GM12878 (cell line): Measurements from ENCODE around the gene MEIOC. TPM values are rescaled to one million over a fixed set of nuclear protein-coding genes. Genes with fewer than 3 reads are reported as not detected.

Experiments
- ATAC-seq: fragments of 200-7000 bp; cut with Tn5 transposase; 3 replicates; pipeline ENCODE4 v1.9.1; 2020; ENCODE audit warnings: mild to moderate bottlenecking, moderate library complexity
- BruUV-seq: library from RNA; stranded (reverse); fragments of 400-500 nt; replicated peaks from 2 replicates; lab custom pipeline; 2021; lab: Mats Ljungman, UMichigan
- CTCF ChIA-PET: fragments of 300-600 bp; sonication (Branson Sonifier 250); formaldehyde crosslinking; extraction: SDS; loops from one replicate; lab custom pipeline; 2021; ENCODE audit warnings: inconsistent platforms; lab: Yijun Ruan, JAX
- POLR2A ChIA-PET: fragments of 350-600 bp; formaldehyde crosslinking; extraction: SDS; loops from one replicate; lab custom pipeline; 2021; ENCODE audit warnings: inconsistent platforms; lab: Charles Lee
- RAD21 ChIA-PET: fragments of 300-600 bp; sonication (Branson Sonifier 250); formaldehyde crosslinking; loops from one replicate; lab custom pipeline; 2023; ENCODE audit warnings: antibody characterized with exemption; ENCODE audit not compliant: unreplicated experiment; lab: Charles Lee
- SMC1A ChIA-PET: fragments of 300-600 bp; sonication (Branson Sonifier 250); formaldehyde crosslinking; loops from one replicate; lab custom pipeline; 2023; ENCODE audit not compliant: unreplicated experiment, uncharacterized antibody; lab: Charles Lee
- DNase-seq: peaks from one replicate; pipeline ENCODE4 v3.0.0-alpha.2; 2011; ENCODE audit warnings: low read depth, low spot score
- FAIRE-seq: peaks from 3 replicates; lab custom pipeline; 2011; peaks lifted over from hg19 to GRCh38; lab: Jason Lieb, UNC
- H2AFZ ChIP-seq: 2 replicates; pipeline ENCODE4 v1.6.0; 2011; ENCODE audit warnings: low read depth, low read length, control low read depth; ENCODE audit not compliant: control insufficient read depth
- H3K27ac ChIP-seq: 2 replicates; pipeline ENCODE4 v1.5.1; 2011; ENCODE audit warnings: control low read depth; ENCODE audit not compliant: control insufficient read depth, insufficient read depth
- H3K27me3 ChIP-seq, 2 experiments: replicated peaks in 1 of 2; 2 replicates each; pipeline versions ENCODE4 v1.6.0 to v1.6.1; 2011; ENCODE audit warnings: low read length in 1 of 2; ENCODE audit not compliant: control insufficient read depth in 2 of 2, insufficient read depth in 2 of 2
- H3K36me3 ChIP-seq, 2 experiments: 2 replicates each; pipeline ENCODE4 v1.5.1; 2011; ENCODE audit warnings: low read length in 1 of 2; ENCODE audit not compliant: control insufficient read depth in 2 of 2, insufficient read depth in 2 of 2
- H3K4me1 ChIP-seq: 2 replicates; pipeline ENCODE4 v1.6.1; 2011; ENCODE audit warnings: mild to moderate bottlenecking, low read length, moderate library complexity, mixed read lengths; ENCODE audit not compliant: control insufficient read depth, insufficient read depth
- H3K4me2 ChIP-seq: 2 replicates; pipeline ENCODE4 v1.6.0; 2011; ENCODE audit warnings: control low read depth; ENCODE audit not compliant: control insufficient read depth, insufficient read depth
- H3K4me3 ChIP-seq: fragments of 200-600 bp; sonication (generic); 2 replicates; pipeline ENCODE4 v1.5.1; 2016
- H3K79me2 ChIP-seq: 2 replicates; pipeline ENCODE4 v1.6.0; 2011; ENCODE audit warnings: low read length; ENCODE audit not compliant: control insufficient read depth, insufficient read depth
- H3K9ac ChIP-seq: 2 replicates; pipeline ENCODE4 v1.8.0; 2011; ENCODE audit warnings: low read length, control low read depth, mixed read lengths; ENCODE audit not compliant: control insufficient read depth, insufficient read depth
- H3K9me3 ChIP-seq: replicated peaks from 3 replicates; pipeline ENCODE4 v1.5.1; 2011; ENCODE audit warnings: mild to moderate bottlenecking, low read length; ENCODE audit not compliant: control insufficient read depth, insufficient read depth
- H4K20me1 ChIP-seq: 2 replicates; pipeline ENCODE4 v1.6.0; 2011; ENCODE audit not compliant: control insufficient read depth, insufficient read depth
- CEBPB ChIP-seq, 2 experiments: fragments of 150-350 bp in 1 of 2; IDR thresholded peaks; 2 replicates each; pipeline ENCODE4 v1.6.1; 2012 to 2014; ENCODE audit warnings: low read depth in 2 of 2, low read length in 2 of 2, borderline replicate concordance in 1 of 2, inconsistent platforms in 1 of 2
- CHD1 ChIP-seq: IDR thresholded peaks from 2 replicates; pipeline ENCODE4 v1.6.1; 2012; ENCODE audit warnings: low read depth, low read length, improper control_type of control experiment
- FOS ChIP-seq: IDR thresholded peaks from 3 replicates; pipeline ENCODE4 v1.6.1; 2011; ENCODE audit warnings: borderline replicate concordance; ENCODE audit not compliant: insufficient read length; ENCODE audit errors: extremely low read depth
- FOXM1 ChIP-seq: IDR thresholded peaks from 2 replicates; pipeline ENCODE4 v1.6.1; 2012; ENCODE audit warnings: low read depth, mild to moderate bottlenecking, inconsistent platforms, low read length, moderate library complexity
- HDAC6 ChIP-seq: fragments of 200-600 bp; sonication (generic); IDR thresholded peaks from one replicate; pipeline ENCODE4 v1.8.0; 2017; ENCODE audit warnings: antibody characterized with exemption; ENCODE audit not compliant: unreplicated experiment
- HDGF ChIP-seq: fragments of 450-650 bp; IDR thresholded peaks from 2 replicates; pipeline ENCODE4 v1.6.1; 2016; ENCODE audit warnings: antibody characterized with exemption
- IKZF1 ChIP-seq: fragments of 450-650 bp; conservative IDR thresholded peaks from 2 replicates; pipeline ENCODE4 v1.6.1; 2017; ENCODE audit warnings: antibody characterized with exemption, mild to moderate bottlenecking
- KAT2A ChIP-seq: conservative IDR thresholded peaks from 2 replicates; pipeline ENCODE4 v1.6.1; 2011; ENCODE audit warnings: low read depth, low read length; ENCODE audit not compliant: control insufficient read depth
- NFIC ChIP-seq: IDR thresholded peaks from 2 replicates; pipeline ENCODE4 v1.6.1; 2012; ENCODE audit warnings: low read depth, mild to moderate bottlenecking, inconsistent platforms, low read length, moderate library complexity
- SRF ChIP-seq, 2 experiments: IDR thresholded peaks; 2 replicates each; pipeline ENCODE4 v1.6.1; 2011; ENCODE audit warnings: low read depth in 2 of 2, low read length in 2 of 2, mild to moderate bottlenecking in 1 of 2, moderate library complexity in 1 of 2
- TCF3 ChIP-seq: IDR thresholded peaks from 2 replicates; pipeline ENCODE4 v1.6.1; 2012; ENCODE audit warnings: low read depth, mild to moderate bottlenecking, low read length, borderline replicate concordance; ENCODE audit not compliant: insufficient read depth
- ZNF207 ChIP-seq: fragments of 450-650 bp; IDR thresholded peaks from 2 replicates; pipeline ENCODE4 v1.6.1; 2014; ENCODE audit warnings: antibody characterized with exemption, mild to moderate bottlenecking, borderline replicate concordance
- ZNF24 ChIP-seq: fragments of 450-650 bp; IDR thresholded peaks from 2 replicates; pipeline ENCODE4 v1.6.1; 2017; ENCODE audit warnings: antibody characterized with exemption, mild to moderate bottlenecking
- ZNF687 ChIP-seq: fragments of 450-650 bp; IDR thresholded peaks from 2 replicates; pipeline ENCODE4 v1.6.1; 2017; ENCODE audit warnings: mild to moderate bottlenecking, moderate library complexity
- WGBS: methylation state at CpG from one replicate; pipeline ENCODE4 v1.1.6; 2016; ENCODE audit warnings: low lambda C conversion rate; ENCODE audit not compliant: insufficient replicate concordance, insufficient coverage; ENCODE audit errors: missing lambda C conversion rate; 5-methylcytosine and 5-hydroxymethylcytosine counted together
- in situ Hi-C: fragments of 300-500 bp; cut with MboI; formaldehyde crosslinking; loops from 9 replicates; pipeline ENCODE4 v1.14.3; 2018; ENCODE audit warnings: mixed read lengths
- intact Hi-C: fragments of 100-400 bp; cut with micrococcal nuclease; formaldehyde crosslinking; loops from one replicate; pipeline ENCODE4 v1.14.2; 2022; ENCODE audit not compliant: unreplicated experiment
- polyA plus RNA-seq, 11 experiments: library from polyadenylated mRNA; depleted of rRNA in 4 of 11; unstranded in 6 of 11; stranded (reverse) in 5 of 11; fragments of >200 nt; fragmentation: Nextera tagmentation in 4 of 11; fragmentation: Illumina TruSeq in 1 of 11; extraction: Ambion mirVana in 4 of 11; extraction: Trizol in 1 of 11; gene quantifications; 1 replicate in 1 of 11; 2 replicates in 10 of 11; pipeline versions ENCODE4 v1.2.1 to v1.2.3, GENCODE V29; 2011 to 2016; ENCODE audit warnings: inconsistent platforms in 2 of 11, missing spikeins in 2 of 11, low read depth in 1 of 11
- total RNA-seq, 4 experiments: library from RNA; depleted of rRNA in 3 of 4; stranded (reverse); fragments of >200 nt in 3 of 4; fragmentation: Illumina TruSeq in 1 of 4; extraction: Trizol in 1 of 4; gene quantifications; 2 replicates each; pipeline versions ENCODE4 v1.2.1 to v1.2.3, GENCODE V29; 2013 to 2021
- TF ChIP-seq, protein P1 (sequence below): fragments of 450-650 bp; conservative IDR thresholded peaks from 2 replicates; pipeline ENCODE4 v1.6.1; 2017; ENCODE audit warnings: mild to moderate bottlenecking, moderate library complexity

Gene MEIOC
- total and polyA plus RNA-seq, 10 of the 15 experiments (the other 5 are each of a cell fraction or from before 2014, with no cell fraction given): 0.01 to 0.48 (median 0.12) TPM; not detected in 4

DNA sequence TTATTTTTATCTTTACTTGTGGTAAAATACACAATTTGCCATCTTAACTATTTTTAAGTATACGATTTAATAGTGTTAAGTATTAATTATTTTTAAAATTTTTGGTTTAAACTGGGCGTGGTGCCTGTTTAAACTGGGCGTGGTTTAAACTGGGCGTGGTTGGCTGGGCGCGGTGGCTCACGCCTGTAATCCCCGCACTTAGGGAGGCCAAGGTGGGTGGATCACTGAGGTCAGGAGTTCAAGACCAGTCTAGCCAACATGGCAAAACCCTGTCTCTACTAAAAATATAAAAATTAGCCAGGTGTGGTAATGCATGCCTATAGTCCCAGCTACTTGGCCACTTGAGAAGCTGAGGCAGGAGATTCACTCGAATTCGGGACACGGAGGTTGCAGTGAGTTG is 37.3 kb downstream of the MEIOC start:
- TF ChIP-seq ZNF24: no peak
- no peak for TF ChIP-seq KAT2A
- no peak for TF ChIP-seq FOXM1
- TF ChIP-seq TCF3: no peak
- no peak for TF ChIP-seq CEBPB (IDR thresholded peaks at IDR 0.05; ENCODE audit: borderline replicate concordance in 1 of 2, low read depth in 2 of 2, low read length in 2 of 2)
- TF ChIP-seq, protein P1, sequence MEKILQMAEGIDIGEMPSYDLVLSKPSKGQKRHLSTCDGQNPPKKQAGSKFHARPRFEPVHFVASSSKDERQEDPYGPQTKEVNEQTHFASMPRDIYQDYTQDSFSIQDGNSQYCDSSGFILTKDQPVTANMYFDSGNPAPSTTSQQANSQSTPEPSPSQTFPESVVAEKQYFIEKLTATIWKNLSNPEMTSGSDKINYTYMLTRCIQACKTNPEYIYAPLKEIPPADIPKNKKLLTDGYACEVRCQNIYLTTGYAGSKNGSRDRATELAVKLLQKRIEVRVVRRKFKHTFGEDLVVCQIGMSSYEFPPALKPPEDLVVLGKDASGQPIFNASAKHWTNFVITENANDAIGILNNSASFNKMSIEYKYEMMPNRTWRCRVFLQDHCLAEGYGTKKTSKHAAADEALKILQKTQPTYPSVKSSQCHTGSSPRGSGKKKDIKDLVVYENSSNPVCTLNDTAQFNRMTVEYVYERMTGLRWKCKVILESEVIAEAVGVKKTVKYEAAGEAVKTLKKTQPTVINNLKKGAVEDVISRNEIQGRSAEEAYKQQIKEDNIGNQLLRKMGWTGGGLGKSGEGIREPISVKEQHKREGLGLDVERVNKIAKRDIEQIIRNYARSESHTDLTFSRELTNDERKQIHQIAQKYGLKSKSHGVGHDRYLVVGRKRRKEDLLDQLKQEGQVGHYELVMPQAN: no peak
- no peak for TF ChIP-seq HDGF
- no peak for TF ChIP-seq FOS
- TF ChIP-seq ZNF207: no peak
- no peak for TF ChIP-seq NFIC
- no peak for TF ChIP-seq ZNF687
- no peak for TF ChIP-seq CHD1
- TF ChIP-seq IKZF1: no peak
- no peak for TF ChIP-seq HDAC6
- no peak for TF ChIP-seq SRF (IDR thresholded peaks at IDR 0.05; ENCODE audit: low read depth in 2 of 2, low read length in 2 of 2)
- DNase-seq (no peak), FAIRE-seq (no peak), ATAC-seq (no peak)
- ChIA-PET RAD21 (interaction anchor here (0.7 kb wide), 1 partner anchor 20 kb away, joined by 3 read pairs; no protein-coding TSS in a partner anchor), CTCF (interaction anchor here (1.2 to 1.7 kb wide), 2 partner anchors 14 to 160 kb away, joined by 3 to 4 read pairs; no protein-coding TSS in a partner anchor), POLR2A (interaction anchor here (0.6 kb wide), 2 partner anchors 23 to 33 kb away, joined by 3 read pairs; no protein-coding TSS in a partner anchor), SMC1A (interaction anchor here (1.1 kb wide), 1 partner anchor 14 kb away, joined by 3 read pairs; no protein-coding TSS in a partner anchor)
- H3K9ac ChIP-seq: no peak overlapping the region
- no TSS peak for BruUV-seq
- in situ Hi-C loops: no loop called here
- no peaks in the 10 kb centered on the region for H3K27me3 ChIP-seq
- H3K4me3 ChIP-seq: no peak overlapping the region
- intact Hi-C loops: no loop called here
- H3K9me3 ChIP-seq: no peaks in the 10 kb centered on the region
- H2AFZ ChIP-seq: no peak overlapping the region
- 55% methylated on average over 11 of the region's 11 CpGs for WGBS
- no peaks in the 10 kb centered on the region for H4K20me1 ChIP-seq
- H3K27ac ChIP-seq: no peak overlapping the region
- no peak overlapping the region for H3K4me2 ChIP-seq
- no peaks in the 10 kb centered on the region for H3K36me3 ChIP-seq
- H3K79me2 ChIP-seq: peaks cover 10% of the 10 kb centered on the region
- peaks cover 3% of the 10 kb centered on the region; the same call in 1 of the 2 replicates for H3K4me1 ChIP-seq
